Camera-type eye (tissue), 1 donor: Measurements from ENCODE around the gene PHACTR3. TPM values are rescaled to one million over a fixed set of nuclear protein-coding genes. Genes with fewer than 3 reads are reported as not detected.

ENCODE experiments used
- total RNA-seq: library from RNA; depleted of rRNA; stranded (reverse); fragments of >200 nt; gene quantifications from one replicate; pipeline ENCODE4 v1.2.3, GENCODE V29; 2014

PHACTR3 gene
- 8.1 TPM for total RNA-seq

GRCh38 chr20:59603781-59604541 is at the start of gene PHACTR3:
Gene PHACTR3, plus strand, starts transcription at chr20:59604540. Its CDS starts 475 bp downstream, at chr20:59605015.

